GM10248 (cell line): Measurements from ENCODE around the gene B3GNT9.

Experiments
- CTCF ChIA-PET: fragments of 300-600 bp; sonication (Branson Sonifier 250); formaldehyde crosslinking; extraction: SDS; loops from one replicate; lab custom pipeline; 2021; ENCODE audit warnings: antibody characterized with exemption; lab: Yijun Ruan, JAX
- POLR2A ChIA-PET: fragments of 350-650 bp; sonication (Branson Sonifier 250); formaldehyde crosslinking; extraction: SDS; loops from one replicate; lab custom pipeline; 2020; ENCODE audit warnings: antibody characterized with exemption; lab: Yijun Ruan, JAX
- DNase-seq: peaks from one replicate; pipeline ENCODE4 v3.0.0; 2012; ENCODE audit errors: extremely low spot score
- CTCF ChIP-seq: IDR thresholded peaks from 2 replicates; pipeline ENCODE4 v1.5.1; 2012; ENCODE audit warnings: mild to moderate bottlenecking, low read depth; ENCODE audit errors: extremely low read depth, missing control alignments, control extremely low read depth

Gene B3GNT9

GRCh38 chr16:67177743-67178699, 27.2 kb upstream of the B3GNT9 start:
- TF ChIP-seq CTCF = no peak
- ChIA-PET CTCF (interaction anchor here (0.8 to 5.8 kb wide), 8 partner anchors 9 to 201 kb away, joined by 3 to 45 read pairs (median 4); partner anchors contain the start of genes EXOC3L1, FBXL8 and TRADD), POLR2A (no interaction called here)
- no peak for DNase-seq

- no peak for TF ChIP-seq CTCF
- DNase-seq = no peak
- POLR2A ChIA-PET = no interaction called here
- CTCF ChIA-PET = interaction anchor here (1.0 to 5.8 kb wide), 11 partner anchors 10 to 281 kb away, joined by 3 to 45 read pairs (median 4); partner anchors contain the start of genes FBXL8, TMEM208 and TRADD
These were observed 25.9 kb upstream of the B3GNT9 start for GRCh38 chr16:67176662-67177061.

GRCh38 chr16:67174706-67175231, 24.0 kb upstream of the B3GNT9 start:
- POLR2A ChIA-PET = interaction anchor here (1.8 kb wide), 1 partner anchor 17 kb away, joined by 4 read pairs; no protein-coding TSS in a partner anchor
- no peak for TF ChIP-seq CTCF
- CTCF ChIA-PET = interaction anchor here (0.6 to 5.8 kb wide), 8 partner anchors 8 to 218 kb away, joined by 3 to 45 read pairs (median 4); partner anchors contain the start of genes EXOC3L1, FBXL8, MATCAP1 and TRADD
- DNase-seq = no peak

- POLR2A ChIA-PET = interaction anchor here (1.8 kb wide), 1 partner anchor 16 kb away, joined by 4 read pairs; no protein-coding TSS in a partner anchor
- TF ChIP-seq CTCF = no peak
- CTCF ChIA-PET = interaction anchor here (0.6 to 5.8 kb wide), 9 partner anchors 8 to 217 kb away, joined by 3 to 45 read pairs (median 6); partner anchors contain the start of genes FBXL8, MATCAP1 and TRADD
- peak; percentile 77 for DNase-seq
These were observed 23.3 kb upstream of the B3GNT9 start for GRCh38 chr16:67173808-67174705.

- no peak for TF ChIP-seq CTCF
- no peak for DNase-seq
- CTCF ChIA-PET = interaction anchor here (1.0 to 5.8 kb wide), 6 partner anchors 9 to 216 kb away, joined by 3 to 45 read pairs (median 6); partner anchors contain the start of genes FBXL8 and TRADD
- POLR2A ChIA-PET = interaction anchor here (0.7 kb wide), 2 partner anchors 10 to 24 kb away, joined by 3 read pairs; no protein-coding TSS in a partner anchor
These were observed 22.5 kb upstream of the B3GNT9 start for GRCh38 chr16:67173323-67173722.
